Thyroid gland (tissue), 4 donors: ENCODE results near the gene TMEM233. TPM values are rescaled to one million over a fixed set of nuclear protein-coding genes. Genes with fewer than 3 reads are reported as not detected.

ENCODE experiments used
- DNase-seq, 2 donors: peaks; one replicate each; pipeline ENCODE4 v3.0.0-alpha.2; 2019
- H3K27ac ChIP-seq, 3 donors: fragments of 200-600 bp; sonication (generic); 1 replicate in 2 of 3; 2 replicates in 1 of 3; pipeline ENCODE4 v1.5.1; 2016 to 2019; ENCODE audit warnings: mild to moderate bottlenecking in 1 of 3, moderate library complexity in 1 of 3
- H3K27me3 ChIP-seq: fragments of 200-600 bp; sonication (generic); one replicate; pipeline ENCODE4 v1.5.1; 2019
- H3K36me3 ChIP-seq, 2 donors: fragments of 200-600 bp; sonication (generic); one replicate each; pipeline ENCODE4 v1.5.1; 2016 to 2019
- H3K4me1 ChIP-seq, 2 donors: fragments of 200-600 bp; sonication (generic); one replicate each; pipeline ENCODE4 v1.5.1; 2017 to 2019
- H3K4me3 ChIP-seq, 3 donors: fragments of 200-600 bp; sonication (generic); replicated peaks in 1 of 3; 1 replicate in 2 of 3; 2 replicates in 1 of 3; pipeline ENCODE4 v1.5.1; 2016; ENCODE audit warnings: mild to moderate bottlenecking in 1 of 3
- H3K9me3 ChIP-seq: fragments of 200-600 bp; sonication (generic); one replicate; pipeline ENCODE4 v1.5.1; 2017
- POLR2A ChIP-seq, 2 donors: fragments of 450-650 bp; IDR thresholded peaks; one replicate each; pipeline ENCODE4 v1.6.1; 2017; ENCODE audit warnings: antibody characterized with exemption in 2 of 2, mild to moderate bottlenecking in 2 of 2, moderate library complexity in 1 of 2
- WGBS, 2 donors: methylation state at CpG; one replicate each; pipeline ENCODE4 v1.1.5; 2017; 5-methylcytosine and 5-hydroxymethylcytosine counted together
- intact Hi-C: fragments of 100-400 bp; cut with DNase I; formaldehyde crosslinking; loops from one replicate; pipeline ENCODE4 v1.15.1; 2023
- total RNA-seq, 4 donors: library from RNA; depleted of rRNA; stranded (reverse); fragments of >200 nt; gene quantifications; one replicate each; pipeline ENCODE4 v1.2.3, GENCODE V29; 2016
- TF ChIP-seq, protein P1 (sequence below), 6 experiments: fragments of 200-600 bp in 3 of 6; fragments of 450-650 bp in 3 of 6; sonication (generic) in 3 of 6; IDR thresholded peaks; one replicate each; pipeline ENCODE4 v1.5.1; 2016 to 2019; ENCODE audit warnings: antibody characterized with exemption in 6 of 6, mild to moderate bottlenecking in 2 of 6, inconsistent platforms in 1 of 6, moderate library complexity in 1 of 6

The TMEM233 gene
- total RNA-seq, 4 donors from 2014 or later: 1.3 to 7.9 (median 4.4) TPM

DNA sequence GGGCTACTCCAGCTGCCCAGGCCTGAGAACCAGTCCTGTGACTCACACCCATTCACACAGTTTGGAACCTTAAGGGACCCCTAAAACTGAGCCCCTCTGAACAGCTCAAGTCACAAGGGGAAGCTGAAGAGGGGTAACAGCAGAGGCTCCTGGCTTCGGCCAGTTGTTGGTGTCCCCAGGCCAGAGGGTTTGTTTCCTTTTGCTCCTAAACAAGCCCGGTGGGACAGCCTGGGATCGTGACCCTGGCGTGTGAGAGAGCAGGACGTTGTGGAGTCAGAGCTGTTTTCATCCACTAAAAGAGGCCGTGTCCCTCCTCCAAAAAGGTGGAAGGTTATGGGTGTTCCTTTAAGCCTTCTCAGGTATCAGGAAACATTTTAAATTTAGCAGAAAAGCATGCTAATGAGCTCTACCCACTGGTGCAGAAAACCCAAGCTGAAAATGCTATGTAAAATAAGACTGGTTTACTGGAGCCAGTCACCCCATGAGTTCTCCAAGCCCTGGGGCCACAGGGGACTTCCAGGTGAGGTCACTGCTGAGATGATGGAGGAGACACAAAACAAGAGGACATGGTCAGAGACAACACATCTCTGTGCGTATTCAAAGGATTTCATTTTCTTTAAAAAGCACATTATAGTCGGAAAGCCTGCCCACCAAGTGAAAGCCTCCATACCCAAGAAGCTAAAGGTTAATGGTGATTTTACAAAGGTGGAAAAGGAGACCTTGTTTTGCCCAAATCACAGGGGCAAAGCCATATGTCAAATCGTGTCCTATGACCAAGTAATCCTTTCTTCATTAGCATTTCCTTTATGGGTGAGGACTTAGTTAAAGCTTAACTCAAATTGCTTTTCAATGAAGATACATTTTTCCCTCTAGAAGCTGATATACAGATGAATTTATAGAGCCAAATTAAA lies 88.4 kb downstream of the TMEM233 start:
- 84 to 91% methylated on average over 9 of the region's 9 CpGs for WGBS, 2 donors
- Histone ChIP-seq H3K36me3 (peaks cover 43 to 48% of the 10 kb centered on the region in 2 donors), H3K9me3 (no peaks in the 10 kb centered on the region), H3K27ac (peak overlapping the region in 2 of 3 donors; percentile 48 to 61), H3K27me3 (no peaks in the 10 kb centered on the region), H3K4me3 (no peak overlapping the region), H3K4me1 (peaks cover 27 to 84% of the 10 kb centered on the region in 2 donors)
- intact Hi-C loops: no loop called here
- no peak for DNase-seq
- no peak for TF ChIP-seq POLR2A (IDR thresholded peaks at IDR 0.05)
- TF ChIP-seq, protein P1, sequence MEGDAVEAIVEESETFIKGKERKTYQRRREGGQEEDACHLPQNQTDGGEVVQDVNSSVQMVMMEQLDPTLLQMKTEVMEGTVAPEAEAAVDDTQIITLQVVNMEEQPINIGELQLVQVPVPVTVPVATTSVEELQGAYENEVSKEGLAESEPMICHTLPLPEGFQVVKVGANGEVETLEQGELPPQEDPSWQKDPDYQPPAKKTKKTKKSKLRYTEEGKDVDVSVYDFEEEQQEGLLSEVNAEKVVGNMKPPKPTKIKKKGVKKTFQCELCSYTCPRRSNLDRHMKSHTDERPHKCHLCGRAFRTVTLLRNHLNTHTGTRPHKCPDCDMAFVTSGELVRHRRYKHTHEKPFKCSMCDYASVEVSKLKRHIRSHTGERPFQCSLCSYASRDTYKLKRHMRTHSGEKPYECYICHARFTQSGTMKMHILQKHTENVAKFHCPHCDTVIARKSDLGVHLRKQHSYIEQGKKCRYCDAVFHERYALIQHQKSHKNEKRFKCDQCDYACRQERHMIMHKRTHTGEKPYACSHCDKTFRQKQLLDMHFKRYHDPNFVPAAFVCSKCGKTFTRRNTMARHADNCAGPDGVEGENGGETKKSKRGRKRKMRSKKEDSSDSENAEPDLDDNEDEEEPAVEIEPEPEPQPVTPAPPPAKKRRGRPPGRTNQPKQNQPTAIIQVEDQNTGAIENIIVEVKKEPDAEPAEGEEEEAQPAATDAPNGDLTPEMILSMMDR (IDR thresholded peaks at IDR 0.05): no peak

DNA sequence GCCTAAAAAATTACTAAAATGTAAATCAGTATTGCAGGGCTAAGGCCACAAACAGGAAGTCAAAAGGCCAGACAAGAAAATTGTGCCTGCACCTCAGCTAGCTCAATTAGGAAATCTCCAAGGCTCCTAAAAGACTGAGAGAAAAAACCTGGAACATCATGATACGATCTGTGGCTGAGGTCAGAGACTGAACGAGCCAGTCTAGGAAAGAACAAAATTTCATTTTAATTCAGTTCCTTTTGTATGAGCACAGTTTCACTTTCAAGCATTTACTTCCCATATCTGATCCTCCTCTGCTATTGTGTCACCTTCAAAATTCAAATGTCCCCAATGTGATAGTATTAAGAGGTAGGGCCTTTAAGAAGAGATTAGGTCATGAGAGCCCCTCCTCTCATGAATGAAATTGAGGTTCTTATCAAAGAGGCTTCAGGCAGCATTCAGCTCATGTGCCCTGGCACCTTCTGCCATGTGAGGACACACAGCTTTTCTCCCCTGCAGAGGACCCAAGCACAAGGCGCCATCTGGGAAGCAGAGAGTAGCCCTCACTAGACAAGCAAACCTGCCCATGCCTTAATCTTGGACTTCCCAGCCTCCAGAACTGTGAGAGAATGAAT lies 89.2 kb downstream of the TMEM233 start:
- Histone ChIP-seq H3K4me3 (no peak overlapping the region), H3K27ac (peak overlapping the region in 2 of 3 donors; percentile 20 to 35), H3K27me3 (no peaks in the 10 kb centered on the region), H3K36me3 (peaks cover 36 to 42% of the 10 kb centered on the region in 2 donors), H3K9me3 (no peaks in the 10 kb centered on the region), H3K4me1 (peaks cover 27 to 82% of the 10 kb centered on the region in 2 donors)
- TF ChIP-seq, protein P1 (IDR thresholded peaks at IDR 0.05): no peak
- TF ChIP-seq POLR2A (IDR thresholded peaks at IDR 0.05): no peak
- DNase-seq: no peak
- 76 to 80% methylated on average over 3 of the region's 3 CpGs for WGBS, 2 donors
- intact Hi-C loops: no loop called here

DNA sequence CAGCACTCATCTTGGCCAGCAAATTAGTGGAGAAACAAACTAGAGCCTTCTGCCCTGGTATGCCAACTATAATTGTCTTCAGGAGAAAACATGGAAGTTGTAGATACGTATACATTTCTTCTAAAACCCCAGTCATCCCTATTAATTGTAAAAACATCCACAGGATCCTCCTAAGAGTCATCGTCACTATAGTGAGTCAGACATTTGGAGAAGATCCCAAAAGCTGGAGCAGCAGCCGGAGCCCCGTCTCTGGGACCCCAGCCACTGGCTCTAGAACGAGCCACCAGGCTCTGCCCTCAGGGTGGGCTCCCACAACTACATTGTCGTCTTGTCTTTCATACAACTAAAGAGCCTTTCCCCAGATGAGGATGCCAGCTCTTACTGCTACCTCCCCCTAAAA lies 89.8 kb downstream of the TMEM233 start:
- no peaks in the 10 kb centered on the region for H3K9me3 ChIP-seq
- H3K27me3 ChIP-seq: no peaks in the 10 kb centered on the region
- intact Hi-C loops: no loop called here
- H3K36me3 ChIP-seq: peaks cover 30 to 35% of the 10 kb centered on the region in 2 donors
- H3K27ac ChIP-seq: peak overlapping the region in 2 of 3 donors; percentile 67 to 87
- TF ChIP-seq, protein P1 (IDR thresholded peaks at IDR 0.05): no peak
- no peak for TF ChIP-seq POLR2A (IDR thresholded peaks at IDR 0.05)
- DNase-seq: no peak
- 73 to 91% methylated on average over 6 of the region's 6 CpGs for WGBS, 2 donors
- peaks cover 27 to 82% of the 10 kb centered on the region in 2 donors for H3K4me1 ChIP-seq
- H3K4me3 ChIP-seq: no peak overlapping the region

DNA sequence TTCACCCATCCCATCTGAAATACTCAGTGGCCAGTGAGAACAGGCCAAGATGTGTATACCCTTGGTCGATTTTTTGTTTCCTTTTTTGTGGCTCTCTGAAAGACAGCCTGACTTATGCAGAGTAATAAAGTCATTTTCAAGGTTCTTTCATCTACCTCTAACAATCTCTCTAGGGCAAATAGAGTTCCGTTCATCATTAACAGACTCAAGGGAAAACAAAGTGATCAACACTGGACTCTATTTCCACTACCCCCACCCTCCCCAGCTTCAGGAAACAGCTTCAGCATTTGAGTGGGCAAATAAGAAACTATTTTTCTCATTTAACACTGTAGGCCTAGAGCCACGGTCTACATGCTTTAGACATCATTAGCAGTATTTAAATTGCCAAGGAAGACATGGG lies 90.2 kb downstream of the TMEM233 start:
- DNase-seq: no peak
- H3K4me3 ChIP-seq: no peak overlapping the region
- intact Hi-C loops: no loop called here
- H3K9me3 ChIP-seq: no peaks in the 10 kb centered on the region
- peak overlapping the region in 2 of 3 donors; percentile 67 to 87 for H3K27ac ChIP-seq
- TF ChIP-seq, protein P1 (IDR thresholded peaks at IDR 0.05): no peak
- TF ChIP-seq POLR2A (IDR thresholded peaks at IDR 0.05): no peak
- no peaks in the 10 kb centered on the region for H3K27me3 ChIP-seq
- H3K4me1 ChIP-seq: peaks cover 27 to 82% of the 10 kb centered on the region in 2 donors
- WGBS, 2 donors: 90 to 95% methylated on average over 3 of the region's 3 CpGs
- H3K36me3 ChIP-seq: peaks cover 26 to 31% of the 10 kb centered on the region in 2 donors
